Measurements from ENCODE around the gene ATG7. TPM values are rescaled to one million over a fixed set of nuclear protein-coding genes. Genes with fewer than 3 reads are reported as not detected.

The ATG7 gene
- total and polyA plus RNA-seq, 10 of the 15 experiments (the other 5 are each of a cell fraction or from before 2014, with no cell fraction given), result 13.5 to 49.5 (median 26.4) TPM

DNA sequence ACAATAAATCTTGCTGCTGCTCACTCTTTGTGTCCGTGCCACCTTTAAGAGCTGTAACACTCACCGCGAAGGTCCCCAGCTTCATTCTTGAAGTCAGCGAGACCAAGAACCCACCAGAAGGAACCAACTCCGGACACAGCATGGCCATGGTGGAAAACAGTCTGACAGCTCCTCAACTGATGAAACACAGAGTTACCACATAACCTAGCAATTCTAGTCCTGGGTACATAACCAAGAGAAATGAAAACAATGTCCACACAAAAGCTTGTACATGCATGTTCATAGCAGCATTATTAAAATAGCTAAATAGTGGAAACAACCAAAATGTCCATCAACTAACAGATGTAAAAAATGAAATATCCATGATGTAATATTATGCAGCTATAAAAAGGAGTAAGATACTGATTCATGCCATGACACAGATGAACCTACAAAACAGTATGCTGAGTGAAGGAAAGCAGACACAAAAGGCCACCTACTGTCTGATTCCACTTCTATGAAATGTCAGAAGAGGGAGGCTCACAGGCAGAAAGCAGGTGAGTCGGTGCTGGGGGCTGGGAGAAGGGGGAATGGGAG is 334.8 kb downstream of the ATG7 start (continued):
- TF ChIP-seq CEBPZ (IDR thresholded peaks at IDR 0.05; ENCODE audit: low read depth, low read length) (no peak), BCL3 (IDR thresholded peaks at IDR 0.05; ENCODE audit: borderline replicate concordance, insufficient read depth, low read depth, low read length, poor library complexity, severe bottlenecking) (no peak), GABPA (IDR thresholded peaks at IDR 0.05; ENCODE audit: low read depth) (no peak), NFIC (IDR thresholded peaks at IDR 0.05; ENCODE audit: low read depth, low read length) (no peak), MTA3 (IDR thresholded peaks at IDR 0.05; ENCODE audit: borderline replicate concordance, low read length) (no peak), IKZF1 (conservative IDR thresholded peaks at IDR 0.05) (no peak), MXI1 (IDR thresholded peaks at IDR 0.05; ENCODE audit: low read depth, low read length) (no peak), YY1 (IDR thresholded peaks at IDR 0.05; ENCODE audit: low read depth, low read length) (no peak)
- TF ChIP-seq, protein P1, sequence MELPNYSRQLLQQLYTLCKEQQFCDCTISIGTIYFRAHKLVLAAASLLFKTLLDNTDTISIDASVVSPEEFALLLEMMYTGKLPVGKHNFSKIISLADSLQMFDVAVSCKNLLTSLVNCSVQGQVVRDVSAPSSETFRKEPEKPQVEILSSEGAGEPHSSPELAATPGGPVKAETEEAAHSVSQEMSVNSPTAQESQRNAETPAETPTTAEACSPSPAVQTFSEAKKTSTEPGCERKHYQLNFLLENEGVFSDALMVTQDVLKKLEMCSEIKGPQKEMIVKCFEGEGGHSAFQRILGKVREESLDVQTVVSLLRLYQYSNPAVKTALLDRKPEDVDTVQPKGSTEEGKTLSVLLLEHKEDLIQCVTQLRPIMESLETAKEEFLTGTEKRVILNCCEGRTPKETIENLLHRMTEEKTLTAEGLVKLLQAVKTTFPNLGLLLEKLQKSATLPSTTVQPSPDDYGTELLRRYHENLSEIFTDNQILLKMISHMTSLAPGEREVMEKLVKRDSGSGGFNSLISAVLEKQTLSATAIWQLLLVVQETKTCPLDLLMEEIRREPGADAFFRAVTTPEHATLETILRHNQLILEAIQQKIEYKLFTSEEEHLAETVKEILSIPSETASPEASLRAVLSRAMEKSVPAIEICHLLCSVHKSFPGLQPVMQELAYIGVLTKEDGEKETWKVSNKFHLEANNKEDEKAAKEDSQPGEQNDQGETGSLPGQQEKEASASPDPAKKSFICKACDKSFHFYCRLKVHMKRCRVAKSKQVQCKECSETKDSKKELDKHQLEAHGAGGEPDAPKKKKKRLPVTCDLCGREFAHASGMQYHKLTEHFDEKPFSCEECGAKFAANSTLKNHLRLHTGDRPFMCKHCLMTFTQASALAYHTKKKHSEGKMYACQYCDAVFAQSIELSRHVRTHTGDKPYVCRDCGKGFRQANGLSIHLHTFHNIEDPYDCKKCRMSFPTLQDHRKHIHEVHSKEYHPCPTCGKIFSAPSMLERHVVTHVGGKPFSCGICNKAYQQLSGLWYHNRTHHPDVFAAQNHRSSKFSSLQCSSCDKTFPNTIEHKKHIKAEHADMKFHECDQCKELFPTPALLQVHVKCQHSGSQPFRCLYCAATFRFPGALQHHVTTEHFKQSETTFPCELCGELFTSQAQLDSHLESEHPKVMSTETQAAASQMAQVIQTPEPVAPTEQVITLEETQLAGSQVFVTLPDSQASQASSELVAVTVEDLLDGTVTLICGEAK (IDR thresholded peaks at IDR 0.05; ENCODE audit: borderline replicate concordance), result no peak

Small RNAs within 50 kb of the gene (small RNA-seq; reads per million reads assigned to genes)
- gene AC022001.1 (not detected), gene AC026185.1 (not detected), gene AC083855.1 (not detected)

Other genes with a start within 250 kb of the ATG7 start
- gene HRH1, start 117.9 kb upstream of the ATG7 start, total RNA-seq (2014; rRNA removed), result 0.05 TPM in 1 of 2 replicates, not detected in the other
- not detected in 2 replicates for gene HRH1, start 117.9 kb upstream of the ATG7 start, total RNA-seq (2014; rRNA removed; fragmentation: Illumina TruSeq; extraction: Trizol)
- not detected in 2 replicates for gene HRH1, start 117.9 kb upstream of the ATG7 start, total RNA-seq (2021)
- not detected in 2 replicates for gene HRH1, start 117.9 kb upstream of the ATG7 start, polyA plus RNA-seq (2011; rRNA removed)
- not detected in 2 replicates for gene HRH1, start 117.9 kb upstream of the ATG7 start, polyA plus RNA-seq (2014; fragmentation: Illumina TruSeq; extraction: Trizol)
- not detected for gene HRH1, start 117.9 kb upstream of the ATG7 start, polyA plus RNA-seq (2014; fragmentation: Nextera tagmentation; extraction: Ambion mirVana)
- gene HRH1, start 117.9 kb upstream of the ATG7 start, polyA plus RNA-seq (2014; rRNA removed), result not detected in 2 replicates
- not detected for gene HRH1, start 117.9 kb upstream of the ATG7 start, polyA plus RNA-seq (2016; fragmentation: Nextera tagmentation; extraction: Ambion mirVana)